Daoy (cell line): ENCODE results near the gene SCAPER. TPM values are rescaled to one million over a fixed set of nuclear protein-coding genes. Genes with fewer than 3 reads are reported as not detected.
"Not testable (repeated sequence)": the region's sequence is repeated elsewhere in the genome, so short reads cannot be mapped to it uniquely, and the experiment has no call there.

Source experiments
- DNase-seq: peaks from one replicate; pipeline ENCODE4 v3.0.0-alpha.2; 2015; ENCODE audit warnings: low read depth
- total RNA-seq: library from RNA; depleted of rRNA; stranded (reverse); fragments of >200 nt; shearing (Covaris generic); gene quantifications from 2 replicates; pipeline ENCODE4 v1.2.3, GENCODE V29; 2014

SCAPER gene
- total RNA-seq, 1 experiment from 2014 or later, result 5.7 TPM

- no peak for DNase-seq
Measured at GRCh38 chr15:76905855-76906254, 715 bp upstream of the SCAPER start.

- DNase-seq, result peak; percentile 49
Measured at GRCh38 chr15:76904461-76905012, 603 bp downstream of the SCAPER start.

GRCh38 chr15:76903251-76903681 lies 1.9 kb downstream of the SCAPER start:
- peak; percentile 15 for DNase-seq

- no peak for DNase-seq
Measured at GRCh38 chr15:76901965-76902364, 3.2 kb downstream of the SCAPER start.

GRCh38 chr15:76899931-76900310 lies 5.2 kb downstream of the SCAPER start:
- DNase-seq, result not testable (repeated sequence)

GRCh38 chr15:76899176-76899930 lies 5.8 kb downstream of the SCAPER start:
- not testable (repeated sequence) for DNase-seq

- DNase-seq, result no peak
Measured at GRCh38 chr15:76898102-76898501, 7.0 kb downstream of the SCAPER start.

GRCh38 chr15:76894174-76894573 lies 11.0 kb downstream of the SCAPER start:
- DNase-seq, result no peak

GRCh38 chr15:76892836-76893235 lies 12.3 kb downstream of the SCAPER start:
- not testable (repeated sequence) for DNase-seq

- DNase-seq, result not testable (repeated sequence)
Measured at GRCh38 chr15:76887280-76888141, 17.6 kb downstream of the SCAPER start.

GRCh38 chr15:76885212-76885611 lies 19.9 kb downstream of the SCAPER start:
- no peak for DNase-seq

GRCh38 chr15:76875911-76876310 lies 29.2 kb downstream of the SCAPER start:
- DNase-seq, result no peak

- DNase-seq, result not testable (repeated sequence)
Measured at GRCh38 chr15:76873066-76873465, 32.1 kb downstream of the SCAPER start.

- no peak for DNase-seq
Measured at GRCh38 chr15:76871930-76872329, 33.2 kb downstream of the SCAPER start.

- DNase-seq, result no peak
Measured at GRCh38 chr15:76868740-76869139, 36.4 kb downstream of the SCAPER start.

GRCh38 chr15:76866716-76867321 lies 38.3 kb downstream of the SCAPER start:
- DNase-seq, result no peak

GRCh38 chr15:76866008-76866407 lies 39.1 kb downstream of the SCAPER start:
- DNase-seq, result no peak

- DNase-seq, result no peak
Measured at GRCh38 chr15:76865548-76865991, 39.6 kb downstream of the SCAPER start.

GRCh38 chr15:76864586-76864985 lies 40.6 kb downstream of the SCAPER start:
- no peak for DNase-seq

GRCh38 chr15:76863693-76864092 lies 41.4 kb downstream of the SCAPER start:
- DNase-seq, result no peak

GRCh38 chr15:76863123-76863522 lies 42.0 kb downstream of the SCAPER start:
- no peak for DNase-seq

GRCh38 chr15:76861815-76862397 lies 43.2 kb downstream of the SCAPER start:
- DNase-seq, result no peak
